Loucy (cell line): ENCODE results near the gene RAD51B.

Experiments used
- EZH2phosphoT487 ChIP-seq: fragments of 200-600 bp; IDR thresholded peaks from 2 replicates; pipeline ENCODE4 v1.6.1; 2018; ENCODE audit warnings: antibody characterized with exemption, mild to moderate bottlenecking, moderate library complexity, borderline replicate concordance
- TF ChIP-seq, protein P1 (sequence below): fragments of 200-600 bp; sonication (generic); conservative IDR thresholded peaks from 2 replicates; pipeline ENCODE4 v1.5.1; 2014; ENCODE audit warnings: mild to moderate bottlenecking, antibody characterized with exemption, low read length

DNA sequence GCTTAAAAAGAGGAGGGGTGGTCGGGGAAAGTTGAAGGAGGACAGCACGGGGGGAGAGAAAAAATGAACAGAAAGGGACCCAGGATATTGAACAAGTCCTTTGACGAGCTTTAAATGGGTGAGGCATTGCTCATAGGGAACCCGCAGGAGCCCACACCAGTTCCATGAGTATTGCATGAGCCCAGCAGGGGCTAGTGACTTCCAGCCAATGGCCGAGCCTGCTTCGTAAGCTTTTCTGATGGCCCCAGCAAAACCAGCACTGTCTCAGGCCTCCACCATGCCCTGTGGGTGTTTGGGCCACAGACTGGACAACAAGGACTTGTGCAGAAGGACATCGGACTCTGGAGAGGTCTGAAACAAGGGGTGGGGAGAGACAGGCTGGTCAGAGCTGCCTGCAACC lies 863.7 kb downstream of the RAD51B start:
- TF ChIP-seq, protein P1, sequence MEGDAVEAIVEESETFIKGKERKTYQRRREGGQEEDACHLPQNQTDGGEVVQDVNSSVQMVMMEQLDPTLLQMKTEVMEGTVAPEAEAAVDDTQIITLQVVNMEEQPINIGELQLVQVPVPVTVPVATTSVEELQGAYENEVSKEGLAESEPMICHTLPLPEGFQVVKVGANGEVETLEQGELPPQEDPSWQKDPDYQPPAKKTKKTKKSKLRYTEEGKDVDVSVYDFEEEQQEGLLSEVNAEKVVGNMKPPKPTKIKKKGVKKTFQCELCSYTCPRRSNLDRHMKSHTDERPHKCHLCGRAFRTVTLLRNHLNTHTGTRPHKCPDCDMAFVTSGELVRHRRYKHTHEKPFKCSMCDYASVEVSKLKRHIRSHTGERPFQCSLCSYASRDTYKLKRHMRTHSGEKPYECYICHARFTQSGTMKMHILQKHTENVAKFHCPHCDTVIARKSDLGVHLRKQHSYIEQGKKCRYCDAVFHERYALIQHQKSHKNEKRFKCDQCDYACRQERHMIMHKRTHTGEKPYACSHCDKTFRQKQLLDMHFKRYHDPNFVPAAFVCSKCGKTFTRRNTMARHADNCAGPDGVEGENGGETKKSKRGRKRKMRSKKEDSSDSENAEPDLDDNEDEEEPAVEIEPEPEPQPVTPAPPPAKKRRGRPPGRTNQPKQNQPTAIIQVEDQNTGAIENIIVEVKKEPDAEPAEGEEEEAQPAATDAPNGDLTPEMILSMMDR, result no peak
- TF ChIP-seq EZH2phosphoT487, result no peak
